Measurements from ENCODE around the gene TCERG1L. TPM values are rescaled to one million over a fixed set of nuclear protein-coding genes. Genes with fewer than 3 reads are reported as not detected.
A peak's percentile ranks its signal among the peaks of the same experiment; 100 is the strongest.

Gene TCERG1L
- total and polyA plus RNA-seq, 11 donors = 0.11 to 0.25 TPM; not detected in 9

DNA sequence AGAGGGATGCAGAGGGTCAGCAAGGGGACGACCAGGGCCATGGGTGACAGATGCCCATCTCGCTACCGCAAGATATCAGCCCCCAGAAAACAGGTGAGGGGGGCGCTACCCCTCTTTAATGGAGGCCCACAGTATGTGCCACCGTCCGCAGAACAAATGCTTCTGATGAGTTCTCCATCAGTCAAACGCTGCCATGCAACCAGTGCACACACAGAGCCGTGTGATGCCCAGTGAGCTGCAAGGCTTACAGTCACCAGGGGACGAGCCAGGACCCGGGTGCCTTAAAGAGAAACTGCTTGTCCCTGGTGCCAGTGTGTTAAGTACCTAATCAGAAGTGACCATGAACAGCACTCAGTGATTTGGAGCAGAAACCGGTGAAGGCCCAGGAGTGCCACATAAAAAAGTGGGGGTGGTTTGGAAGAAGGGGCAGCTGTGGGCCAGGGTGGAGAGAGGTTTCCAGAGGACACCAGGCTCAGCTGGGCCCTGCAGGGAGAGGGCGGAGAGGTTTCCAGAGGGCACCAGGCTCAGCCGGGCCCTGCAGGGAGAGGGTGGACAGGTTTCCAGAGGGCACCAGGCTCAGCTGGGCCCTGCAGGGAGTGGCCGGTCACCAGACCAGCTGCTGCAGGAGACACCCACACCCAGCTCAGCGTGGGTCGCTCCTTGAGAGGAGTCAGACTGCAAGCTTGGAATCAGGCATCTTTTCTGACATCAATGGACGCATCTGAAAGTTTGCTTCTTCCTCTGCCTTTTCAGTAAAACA lies 50.9 kb downstream of the TCERG1L start:
- TF ChIP-seq, protein P1, sequence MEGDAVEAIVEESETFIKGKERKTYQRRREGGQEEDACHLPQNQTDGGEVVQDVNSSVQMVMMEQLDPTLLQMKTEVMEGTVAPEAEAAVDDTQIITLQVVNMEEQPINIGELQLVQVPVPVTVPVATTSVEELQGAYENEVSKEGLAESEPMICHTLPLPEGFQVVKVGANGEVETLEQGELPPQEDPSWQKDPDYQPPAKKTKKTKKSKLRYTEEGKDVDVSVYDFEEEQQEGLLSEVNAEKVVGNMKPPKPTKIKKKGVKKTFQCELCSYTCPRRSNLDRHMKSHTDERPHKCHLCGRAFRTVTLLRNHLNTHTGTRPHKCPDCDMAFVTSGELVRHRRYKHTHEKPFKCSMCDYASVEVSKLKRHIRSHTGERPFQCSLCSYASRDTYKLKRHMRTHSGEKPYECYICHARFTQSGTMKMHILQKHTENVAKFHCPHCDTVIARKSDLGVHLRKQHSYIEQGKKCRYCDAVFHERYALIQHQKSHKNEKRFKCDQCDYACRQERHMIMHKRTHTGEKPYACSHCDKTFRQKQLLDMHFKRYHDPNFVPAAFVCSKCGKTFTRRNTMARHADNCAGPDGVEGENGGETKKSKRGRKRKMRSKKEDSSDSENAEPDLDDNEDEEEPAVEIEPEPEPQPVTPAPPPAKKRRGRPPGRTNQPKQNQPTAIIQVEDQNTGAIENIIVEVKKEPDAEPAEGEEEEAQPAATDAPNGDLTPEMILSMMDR (IDR thresholded peaks at IDR 0.05) = no peak
- no peak for TF ChIP-seq POLR2A (IDR thresholded peaks at IDR 0.05)
- 85 to 91% (median 87%) methylated on average over 15 to 17 of the region's 17 CpGs for WGBS, 4 donors
- Histone ChIP-seq H3K4me1 (no peaks in the 10 kb centered on the region), H3K27ac (no peak overlapping the region), H3K36me3 (no peaks in the 10 kb centered on the region), H3K9me3 (no peaks in the 10 kb centered on the region), H3K27me3 (peaks cover 0 to 19% (median 0%) of the 10 kb centered on the region in 9 donors), H3K4me3 (no peak overlapping the region)
- DNase-seq (no peak), ATAC-seq (no peak)
- intact Hi-C loops (cut with DNase I) = no loop called here

DNA sequence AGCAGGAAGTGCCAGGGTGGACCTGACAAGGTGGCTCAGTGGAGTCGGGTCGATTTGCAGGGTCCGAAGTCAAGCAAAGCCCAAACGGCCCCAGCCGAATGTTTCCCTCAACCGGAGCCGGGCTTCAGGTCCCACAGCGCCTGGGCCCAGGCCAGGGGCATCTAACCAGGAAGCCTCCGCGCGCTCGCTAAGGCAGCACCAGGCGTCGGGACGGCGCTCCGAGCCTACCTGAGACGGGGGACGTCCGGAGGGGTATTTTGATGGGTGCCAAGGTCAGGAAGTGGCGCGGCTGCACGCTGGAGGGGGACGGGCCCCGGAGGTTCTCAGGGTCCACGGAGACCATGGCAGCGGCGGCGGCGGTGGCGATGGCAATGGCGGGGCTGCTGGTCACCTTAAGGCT lies 51.5 kb downstream of the TCERG1L start:
- no peak for DNase-seq
- ATAC-seq = peak in 1 of 4 donors; percentile 22
- Histone ChIP-seq H3K4me3 (no peak overlapping the region), H3K4me1 (no peaks in the 10 kb centered on the region), H3K9me3 (no peaks in the 10 kb centered on the region), H3K27me3 (peaks cover 0 to 19% (median 0%) of the 10 kb centered on the region in 9 donors), H3K36me3 (no peaks in the 10 kb centered on the region), H3K27ac (no peak overlapping the region)
- 93 to 97% (median 94%) methylated on average over 29 to 32 of the region's 32 CpGs for WGBS, 4 donors
- intact Hi-C loops (cut with DNase I) = no loop called here
- TF ChIP-seq, protein P1 (IDR thresholded peaks at IDR 0.05) = no peak
- TF ChIP-seq POLR2A (IDR thresholded peaks at IDR 0.05) = no peak

DNA sequence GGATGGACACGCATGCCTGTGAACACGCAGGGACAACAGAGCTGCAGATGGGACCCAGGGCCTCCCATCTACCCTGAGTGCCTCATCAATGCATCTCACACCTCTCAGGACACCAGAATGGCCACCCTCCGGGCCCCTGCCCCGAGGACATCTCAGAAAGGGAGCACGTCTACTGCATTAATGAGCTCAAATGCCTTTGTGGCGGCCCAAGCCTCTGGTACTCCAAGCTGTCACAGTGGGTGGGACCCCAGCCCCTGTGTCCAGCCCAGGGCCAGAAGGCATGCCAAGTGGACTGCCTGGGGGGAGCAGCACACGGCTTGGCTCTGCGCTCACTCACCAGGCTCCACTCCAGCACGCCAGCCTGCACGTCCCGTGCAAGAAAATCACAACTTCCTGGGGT lies 52.0 kb downstream of the TCERG1L start:
- Histone ChIP-seq H3K4me1 (no peaks in the 10 kb centered on the region), H3K9me3 (no peaks in the 10 kb centered on the region), H3K36me3 (no peaks in the 10 kb centered on the region), H3K27me3 (peaks cover 0 to 19% (median 0%) of the 10 kb centered on the region in 9 donors), H3K27ac (no peak overlapping the region), H3K4me3 (no peak overlapping the region)
- TF ChIP-seq POLR2A (IDR thresholded peaks at IDR 0.05) = no peak
- TF ChIP-seq, protein P1 (IDR thresholded peaks at IDR 0.05) = no peak
- intact Hi-C loops (cut with DNase I) = no loop called here
- WGBS, 4 donors = 74 to 80% (median 80%) methylated on average over 6 to 11 of the region's 11 CpGs
- DNase-seq (no peak), ATAC-seq (no peak)

DNA sequence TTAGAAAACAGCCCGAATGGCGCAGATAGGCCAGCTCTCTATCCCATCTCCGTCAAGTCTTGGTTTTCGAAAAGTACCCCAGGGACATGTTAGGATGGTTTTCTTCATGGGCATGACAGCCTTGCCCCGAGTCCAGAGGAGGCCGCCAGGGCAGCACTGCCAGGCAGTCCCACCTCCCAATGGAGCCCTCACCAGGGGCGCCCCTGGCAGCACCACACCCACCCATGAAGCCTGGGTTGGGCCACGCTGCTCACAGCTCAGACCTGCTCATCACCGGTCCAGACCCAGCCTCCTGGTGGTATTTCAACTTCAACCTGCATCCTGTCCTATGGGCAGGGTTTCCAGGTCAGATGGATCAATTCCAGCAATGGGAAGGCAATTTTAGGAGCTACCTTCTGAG lies 53.3 kb downstream of the TCERG1L start:
- TF ChIP-seq POLR2A (IDR thresholded peaks at IDR 0.05) = no peak
- TF ChIP-seq, protein P1 (IDR thresholded peaks at IDR 0.05) = no peak
- H3K4me1 ChIP-seq = no peaks in the 10 kb centered on the region
- H3K9me3 ChIP-seq = no peaks in the 10 kb centered on the region
- H3K27ac ChIP-seq = no peak overlapping the region
- H3K4me3 ChIP-seq = no peak overlapping the region
- ATAC-seq = no peak
- intact Hi-C loops (cut with DNase I) = no loop called here
- no peak for DNase-seq
- H3K27me3 ChIP-seq = peaks cover 0 to 23% (median under 1%) of the 10 kb centered on the region in 9 donors
- H3K36me3 ChIP-seq = no peaks in the 10 kb centered on the region
- WGBS, 4 donors = 81 to 91% (median 90%) methylated on average over 8 to 9 of the region's 9 CpGs
